Activated T-cell treated with anti-CD3 and anti-CD28 coated beads, Interleukin-2, amount 50 U/mL, for 72 hours (primary cell): ENCODE results near the gene KCNMA1. TPM values are rescaled to one million over a fixed set of nuclear protein-coding genes. Genes with fewer than 3 reads are reported as not detected.
A peak's percentile ranks its signal among the peaks of the same experiment; 100 is the strongest.

Source experiments
- ATAC-seq, 2 donors: fragments of 150-1000 bp; cut with Tn5 transposase; replicated peaks in 1 of 2; 2 replicates each; pipeline ENCODE4 v1.10.0; 2021; ENCODE audit warnings: moderate library complexity in 2 of 2, mild to moderate bottlenecking in 1 of 2
- DNase-seq, 2 donors: peaks; one replicate each; pipeline ENCODE4 v3.0.0; 2021 to 2022; ENCODE audit warnings: mixed read lengths in 1 of 2
- H3K27ac Mint-ChIP-seq: one replicate; pipeline ENCODE4 v1.8.0; 2022; ENCODE audit warnings: mild to moderate bottlenecking, moderate library complexity, mixed read lengths
- H3K27me3 Mint-ChIP-seq: one replicate; pipeline ENCODE4 v1.8.0; 2022; ENCODE audit warnings: low read depth, mixed read lengths
- H3K36me3 Mint-ChIP-seq, 2 donors: one replicate each; pipeline ENCODE4 v1.8.0; 2022; ENCODE audit warnings: mixed read lengths in 2 of 2, mild to moderate bottlenecking in 1 of 2; ENCODE audit not compliant: insufficient read depth in 2 of 2
- H3K4me1 Mint-ChIP-seq: one replicate; pipeline ENCODE4 v1.8.0; 2022; ENCODE audit warnings: low read depth, mixed read lengths
- H3K4me3 Mint-ChIP-seq, 2 donors: one replicate each; pipeline ENCODE4 v1.8.0; 2022; ENCODE audit warnings: mild to moderate bottlenecking in 2 of 2, mixed read lengths in 2 of 2, moderate library complexity in 2 of 2
- H3K9me3 Mint-ChIP-seq, 2 donors: one replicate each; pipeline ENCODE4 v1.8.0; 2022; ENCODE audit warnings: mixed read lengths in 2 of 2
- total RNA-seq, 2 donors: library from RNA; stranded (reverse); gene quantifications; one replicate each; pipeline ENCODE4 v1.2.3, GENCODE V29; 2022

The KCNMA1 gene
- total RNA-seq, 2 donors from 2014 or later: 0.55 to 1.0 TPM

GRCh38 chr10:76984559-76985443, 652.8 kb downstream of the KCNMA1 start:
- ATAC-seq: peak in 1 of 2 donors; percentile 50

GRCh38 chr10:76983624-76984023, 654.0 kb downstream of the KCNMA1 start:
- DNase-seq (no peak), ATAC-seq (no peak)
- Mint-ChIP-seq H3K27me3 (no peaks in the 10 kb centered on the region), H3K9me3 (no peaks in the 10 kb centered on the region), H3K4me1 (no peaks in the 10 kb centered on the region), H3K27ac (no peak overlapping the region), H3K4me3 (no peak overlapping the region), H3K36me3 (no peaks in the 10 kb centered on the region)

More at GRCh38 chr10:76984559-76985443, 652.8 kb downstream of the KCNMA1 start:
- H3K36me3 Mint-ChIP-seq: no peaks in the 10 kb centered on the region
- H3K27me3 Mint-ChIP-seq: no peaks in the 10 kb centered on the region
- H3K27ac Mint-ChIP-seq: no peak overlapping the region
- H3K4me1 Mint-ChIP-seq: no peaks in the 10 kb centered on the region
- DNase-seq: peak; percentile 63 to 72
- H3K4me3 Mint-ChIP-seq: no peak overlapping the region
- H3K9me3 Mint-ChIP-seq: no peaks in the 10 kb centered on the region

- ATAC-seq: no peak
- DNase-seq: no peak
- Mint-ChIP-seq H3K27me3 (no peaks in the 10 kb centered on the region), H3K9me3 (no peaks in the 10 kb centered on the region), H3K4me3 (no peak overlapping the region), H3K4me1 (no peaks in the 10 kb centered on the region), H3K27ac (no peak overlapping the region), H3K36me3 (no peaks in the 10 kb centered on the region)
These were observed 654.9 kb downstream of the KCNMA1 start for GRCh38 chr10:76982671-76983070.

- H3K27me3 Mint-ChIP-seq: no peaks in the 10 kb centered on the region
- ATAC-seq: no peak
- no peaks in the 10 kb centered on the region for H3K4me1 Mint-ChIP-seq
- no peaks in the 10 kb centered on the region for H3K9me3 Mint-ChIP-seq
- no peak for DNase-seq
- H3K27ac Mint-ChIP-seq: no peak overlapping the region
- H3K36me3 Mint-ChIP-seq: no peaks in the 10 kb centered on the region
- H3K4me3 Mint-ChIP-seq: no peak overlapping the region
These were observed 656.4 kb downstream of the KCNMA1 start for GRCh38 chr10:76981251-76981650.

- no peaks in the 10 kb centered on the region for H3K27me3 Mint-ChIP-seq
- no peaks in the 10 kb centered on the region for H3K9me3 Mint-ChIP-seq
- H3K27ac Mint-ChIP-seq: no peak overlapping the region
These were observed 659.7 kb downstream of the KCNMA1 start for GRCh38 chr10:76977901-76978300.

GRCh38 chr10:76977046-76977445, 660.6 kb downstream of the KCNMA1 start:
- H3K4me3 Mint-ChIP-seq: no peak overlapping the region
- H3K27me3 Mint-ChIP-seq: no peaks in the 10 kb centered on the region
- no peak overlapping the region for H3K27ac Mint-ChIP-seq
- no peaks in the 10 kb centered on the region for H3K4me1 Mint-ChIP-seq
- H3K36me3 Mint-ChIP-seq: no peaks in the 10 kb centered on the region
- H3K9me3 Mint-ChIP-seq: no peaks in the 10 kb centered on the region
- DNase-seq: no peak
- no peak for ATAC-seq

More at GRCh38 chr10:76977901-76978300, 659.7 kb downstream of the KCNMA1 start:
- ATAC-seq: no peak
- Mint-ChIP-seq H3K36me3 (no peaks in the 10 kb centered on the region), H3K4me1 (no peaks in the 10 kb centered on the region), H3K4me3 (no peak overlapping the region)
- DNase-seq: no peak

GRCh38 chr10:76976142-76976541, 661.5 kb downstream of the KCNMA1 start:
- no peak for DNase-seq
- Mint-ChIP-seq H3K4me3 (no peak overlapping the region), H3K27me3 (no peaks in the 10 kb centered on the region)

GRCh38 chr10:76975126-76975525, 662.5 kb downstream of the KCNMA1 start:
- no peaks in the 10 kb centered on the region for H3K4me1 Mint-ChIP-seq
- DNase-seq (no peak), ATAC-seq (no peak)
- no peak overlapping the region for H3K4me3 Mint-ChIP-seq
- no peak overlapping the region for H3K27ac Mint-ChIP-seq
- no peaks in the 10 kb centered on the region for H3K9me3 Mint-ChIP-seq
- H3K27me3 Mint-ChIP-seq: no peaks in the 10 kb centered on the region
- H3K36me3 Mint-ChIP-seq: no peaks in the 10 kb centered on the region

More at GRCh38 chr10:76976142-76976541, 661.5 kb downstream of the KCNMA1 start:
- Mint-ChIP-seq H3K4me1 (no peaks in the 10 kb centered on the region), H3K36me3 (no peaks in the 10 kb centered on the region), H3K27ac (no peak overlapping the region), H3K9me3 (no peaks in the 10 kb centered on the region)
- ATAC-seq: no peak

- DNase-seq: no peak
- no peak for ATAC-seq
- Mint-ChIP-seq H3K9me3 (no peaks in the 10 kb centered on the region), H3K4me3 (no peak overlapping the region), H3K4me1 (no peaks in the 10 kb centered on the region), H3K27me3 (no peaks in the 10 kb centered on the region), H3K36me3 (no peaks in the 10 kb centered on the region), H3K27ac (no peak overlapping the region)
These were observed 663.5 kb downstream of the KCNMA1 start for GRCh38 chr10:76974017-76974691.

GRCh38 chr10:76973091-76974016, 664.3 kb downstream of the KCNMA1 start:
- DNase-seq: no peak
- no peak for ATAC-seq
- Mint-ChIP-seq H3K9me3 (no peaks in the 10 kb centered on the region), H3K27ac (no peak overlapping the region), H3K4me1 (no peaks in the 10 kb centered on the region), H3K4me3 (no peak overlapping the region), H3K27me3 (no peaks in the 10 kb centered on the region), H3K36me3 (no peaks in the 10 kb centered on the region)

- Mint-ChIP-seq H3K9me3 (no peaks in the 10 kb centered on the region), H3K36me3 (no peaks in the 10 kb centered on the region), H3K4me3 (no peak overlapping the region), H3K27me3 (no peaks in the 10 kb centered on the region), H3K27ac (no peak overlapping the region), H3K4me1 (no peaks in the 10 kb centered on the region)
- ATAC-seq (no peak), DNase-seq (no peak)
These were observed 665.1 kb downstream of the KCNMA1 start for GRCh38 chr10:76972541-76972940.

- DNase-seq: no peak
- Mint-ChIP-seq H3K9me3 (no peaks in the 10 kb centered on the region), H3K4me1 (no peaks in the 10 kb centered on the region), H3K27ac (no peak overlapping the region), H3K4me3 (no peak overlapping the region), H3K36me3 (no peaks in the 10 kb centered on the region), H3K27me3 (no peaks in the 10 kb centered on the region)
- no peak for ATAC-seq
These were observed 665.9 kb downstream of the KCNMA1 start for GRCh38 chr10:76971547-76972170.
